ENCODE data around the gene SPTBN5. TPM values are rescaled to one million over a fixed set of nuclear protein-coding genes. Genes with fewer than 3 reads are reported as not detected.

The SPTBN5 gene
- polyA plus RNA-seq, 1 donor, result 1.7 TPM

Other genes starting within 250 kb of the SPTBN5 start
- gene MGA, start 233.6 kb downstream of the SPTBN5 start, polyA plus RNA-seq, result 18.9 TPM
- 33.4 TPM for gene MAPKBP1, start 119.6 kb downstream of the SPTBN5 start, polyA plus RNA-seq
- gene JMJD7, start 66.0 kb downstream of the SPTBN5 start, polyA plus RNA-seq, result 10.2 TPM
- 10.4 TPM for gene PLA2G4B, start 55.2 kb downstream of the SPTBN5 start, polyA plus RNA-seq
- gene EHD4, start 78.5 kb upstream of the SPTBN5 start, polyA plus RNA-seq, result 13.1 TPM
- gene PLA2G4E, start 127.0 kb upstream of the SPTBN5 start, polyA plus RNA-seq, result 0.43 TPM
- 0.06 TPM for gene PLA2G4D, start 200.5 kb upstream of the SPTBN5 start, polyA plus RNA-seq